ENCODE measurements around the gene ST6GALNAC4.

ST6GALNAC4 gene, protein sequence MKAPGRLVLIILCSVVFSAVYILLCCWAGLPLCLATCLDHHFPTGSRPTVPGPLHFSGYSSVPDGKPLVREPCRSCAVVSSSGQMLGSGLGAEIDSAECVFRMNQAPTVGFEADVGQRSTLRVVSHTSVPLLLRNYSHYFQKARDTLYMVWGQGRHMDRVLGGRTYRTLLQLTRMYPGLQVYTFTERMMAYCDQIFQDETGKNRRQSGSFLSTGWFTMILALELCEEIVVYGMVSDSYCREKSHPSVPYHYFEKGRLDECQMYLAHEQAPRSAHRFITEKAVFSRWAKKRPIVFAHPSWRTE

DNA sequence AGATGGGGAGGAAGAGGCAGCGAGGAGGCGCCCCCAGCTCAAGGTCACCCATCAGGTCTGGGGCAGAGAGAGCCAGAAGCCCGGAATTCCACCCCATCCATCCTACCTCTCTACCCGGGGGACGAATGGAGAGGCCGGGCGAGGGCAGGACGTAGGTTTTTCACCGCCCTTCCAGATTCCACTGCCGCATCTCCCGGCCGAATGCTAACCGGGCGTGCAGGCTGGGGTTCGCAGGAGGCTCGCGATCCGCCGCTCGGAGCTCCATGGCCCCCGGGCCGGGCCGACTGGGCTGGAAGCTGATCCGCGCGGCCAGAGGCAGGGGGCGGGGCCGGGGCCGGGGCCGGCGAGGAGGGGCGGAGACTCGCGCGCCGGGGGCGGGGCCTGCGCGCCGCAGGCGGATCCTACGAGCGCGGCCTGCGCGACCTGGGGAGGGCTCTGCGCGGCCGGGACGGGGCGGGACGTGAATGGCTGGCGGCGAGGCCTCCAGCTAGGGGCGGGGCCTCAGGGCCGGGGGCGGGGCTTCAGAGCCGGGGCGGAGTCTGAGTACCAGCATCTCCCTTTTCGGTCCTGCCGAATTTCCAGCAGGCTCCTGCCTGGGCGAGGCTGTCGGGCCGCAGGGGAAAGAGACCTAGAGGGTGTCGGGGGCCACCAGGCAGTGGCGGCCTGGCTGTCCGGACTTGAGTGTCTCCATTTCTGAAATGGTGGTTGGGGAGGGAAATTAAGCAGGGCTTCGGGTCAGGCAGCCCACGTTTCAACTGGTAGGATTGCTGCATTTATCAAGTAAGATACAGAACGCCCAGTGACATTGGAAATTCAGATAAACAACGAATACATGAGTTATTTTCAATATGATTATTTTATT is at the start of gene ST6GALNAC4:
Gene ST6GALNAC4 (minus strand): TSS at position 322 of the 862 bp plus-strand sequence. CDS start 622 bp downstream, outside the sequence.
- peak in 1 of 2 experiments; percentile 87 for DNase-seq

DNA sequence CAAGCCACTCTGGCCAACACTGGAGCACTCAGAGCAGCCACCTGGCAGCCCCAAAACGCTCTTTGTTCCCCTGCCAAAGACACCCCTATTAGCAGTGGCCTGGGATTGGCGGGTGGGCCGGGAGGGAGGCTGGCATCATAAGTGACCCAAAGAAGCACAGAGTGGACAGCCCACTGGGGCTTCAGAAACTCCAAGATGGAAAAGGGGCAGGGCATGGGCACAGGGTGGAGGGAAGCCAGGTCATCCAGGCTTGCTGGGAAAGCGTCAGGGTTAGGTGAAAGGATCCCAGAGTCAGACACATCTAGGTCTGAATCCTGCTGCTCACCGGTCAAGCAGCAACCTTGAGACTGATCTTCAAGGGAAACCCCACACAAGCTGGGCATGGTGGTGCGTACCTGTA is 49.1 kb upstream of the ST6GALNAC4 start:
- no peak for DNase-seq

DNA sequence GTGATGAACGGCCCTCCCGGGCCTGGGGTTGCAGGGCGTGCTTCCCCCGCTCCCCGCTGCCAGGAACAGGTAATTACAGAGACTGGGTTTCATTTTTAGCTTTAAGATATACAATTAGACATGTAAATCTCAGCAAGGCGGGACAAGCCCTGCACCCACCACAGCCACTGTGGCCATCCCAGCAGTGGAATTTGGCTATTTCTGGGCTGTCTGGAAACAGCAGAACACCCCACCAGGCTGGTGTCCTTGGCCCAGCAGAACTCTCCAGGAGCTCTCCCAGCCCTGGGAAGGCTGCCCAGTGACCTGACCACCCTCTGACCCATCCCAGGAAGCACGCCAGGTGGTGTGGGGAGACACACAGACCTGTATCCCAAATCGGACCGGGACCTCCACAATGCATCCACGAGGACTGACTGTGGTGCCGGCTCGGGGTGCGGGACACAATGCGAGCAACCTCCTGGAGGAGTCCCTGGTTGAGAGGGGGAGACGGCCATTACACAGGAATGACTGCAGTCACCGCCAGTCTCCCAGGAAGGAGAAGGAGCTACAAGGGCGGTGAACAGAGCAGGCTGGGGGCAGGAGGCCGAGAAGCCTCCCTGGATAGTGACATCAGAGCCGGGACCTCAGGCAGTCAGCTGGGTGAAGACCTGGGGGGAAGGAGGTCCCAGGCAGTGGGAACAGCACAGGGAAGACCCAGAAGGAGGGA is 46.7 kb upstream of the ST6GALNAC4 start:
- DNase-seq = no peak

DNA sequence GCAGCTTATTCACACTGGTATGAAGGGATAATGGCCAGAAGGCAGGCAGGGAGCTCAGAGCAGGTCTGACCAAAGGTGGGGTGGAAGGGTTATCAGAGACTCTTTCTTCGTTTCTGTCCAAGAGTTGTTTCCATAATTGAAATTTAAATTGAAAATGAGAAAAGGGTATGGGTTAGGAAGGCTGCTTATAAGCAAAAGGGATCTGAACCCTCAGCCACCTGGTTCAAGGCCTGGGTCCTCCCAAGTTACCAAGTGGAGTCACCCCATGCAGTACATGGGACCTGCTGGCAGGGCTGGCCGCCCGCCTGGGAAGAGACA is 46.2 kb upstream of the ST6GALNAC4 start:
- DNase-seq = no peak

DNA sequence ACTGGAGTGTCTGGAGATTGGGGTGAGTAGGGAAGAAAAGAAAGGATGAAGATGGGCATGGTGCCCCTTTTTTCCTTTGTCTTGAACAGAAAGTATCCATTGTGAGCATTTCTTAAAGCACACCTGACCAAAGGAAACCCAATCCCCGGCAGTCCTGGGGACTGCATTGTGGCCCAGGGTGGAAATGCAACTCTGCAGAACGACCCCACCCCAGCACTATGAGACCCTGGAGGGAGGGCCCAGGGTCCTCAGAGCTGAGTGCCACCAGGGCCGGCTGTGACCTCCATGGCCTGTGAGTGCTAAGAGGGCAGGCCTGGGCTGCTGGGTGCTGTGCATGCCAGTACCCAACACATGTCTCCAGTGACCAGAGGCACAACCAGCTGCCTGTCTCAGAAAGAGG is 45.4 kb upstream of the ST6GALNAC4 start:
- no peak for DNase-seq

DNA sequence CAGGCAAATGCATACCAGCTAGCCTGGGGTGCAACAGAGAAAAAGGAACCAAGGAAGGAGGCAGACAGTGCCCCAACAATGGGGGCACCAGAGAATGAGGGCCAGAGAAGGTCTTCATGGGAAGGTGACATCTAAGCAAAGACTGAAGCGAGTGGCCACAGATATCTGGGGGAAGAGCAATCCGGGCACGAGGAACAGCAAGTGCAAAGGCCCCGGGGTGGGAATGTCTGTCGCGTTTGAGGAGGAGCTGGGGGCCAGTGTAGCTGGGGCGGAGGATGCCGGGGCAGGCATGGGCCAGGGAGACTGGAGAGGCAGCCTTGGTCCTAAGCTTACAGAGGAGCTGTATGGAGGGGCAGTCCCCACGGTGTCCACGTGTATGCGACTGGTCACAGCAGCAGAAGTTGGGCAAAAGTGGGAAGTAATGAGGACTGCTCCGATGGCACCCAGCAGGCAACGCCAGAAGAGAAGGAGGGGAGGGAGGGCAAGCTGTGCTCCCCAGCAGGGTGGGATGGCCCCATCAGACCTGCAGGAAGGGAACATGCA is 44.8 kb upstream of the ST6GALNAC4 start:
- no peak for DNase-seq

DNA sequence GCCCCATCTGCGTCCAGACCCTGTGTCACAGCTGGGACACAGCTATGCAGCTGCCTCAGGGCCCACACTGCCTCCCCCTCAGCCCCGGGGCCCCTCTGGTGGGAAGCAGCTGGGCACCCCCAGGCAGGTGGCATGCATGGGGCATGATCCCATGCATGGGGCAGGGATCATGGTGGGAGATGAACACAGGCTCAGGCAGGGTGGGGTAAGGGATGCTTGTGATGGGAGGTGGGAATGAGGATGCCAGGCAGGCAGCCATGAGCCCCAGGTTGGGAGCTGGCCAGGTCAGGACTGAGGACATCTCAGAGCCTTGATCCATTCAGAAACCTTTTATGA is 44.3 kb upstream of the ST6GALNAC4 start:
- DNase-seq = no peak

DNA sequence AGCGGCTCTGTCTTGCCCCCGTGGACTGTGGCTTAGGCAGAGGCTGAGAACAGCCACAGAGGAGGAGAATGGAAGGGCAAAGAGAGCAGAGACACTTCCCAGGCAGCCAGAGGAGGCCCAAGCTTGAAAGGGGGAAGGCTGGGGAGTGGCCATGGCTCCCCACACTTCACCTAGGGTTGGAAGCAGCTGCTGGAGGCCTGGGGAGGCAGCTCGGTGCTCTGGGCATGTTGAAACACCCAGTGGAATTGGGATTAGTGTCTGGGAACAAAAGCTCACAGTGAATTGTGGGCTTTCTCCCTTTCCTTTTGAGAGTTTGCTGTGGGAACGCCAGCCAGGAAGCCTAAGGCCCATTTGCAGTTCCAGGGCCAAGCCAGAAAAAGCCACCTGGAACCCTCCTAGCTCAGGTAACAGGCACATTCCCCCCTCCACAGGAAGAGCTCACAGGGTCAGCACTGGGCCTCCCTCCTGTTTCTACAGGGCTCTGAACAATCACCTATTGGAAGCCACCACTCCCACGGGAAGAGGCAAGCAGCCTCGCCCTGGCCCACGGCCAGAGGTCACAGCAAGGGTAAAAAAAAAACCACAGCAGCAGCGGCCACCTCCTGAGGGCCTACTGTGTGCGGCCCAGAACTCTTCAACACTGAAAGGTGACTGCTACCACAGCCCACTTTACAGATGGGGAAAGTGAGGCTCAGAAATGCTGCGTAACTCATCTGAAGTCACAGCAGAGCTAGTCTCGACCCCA is 43.7 kb upstream of the ST6GALNAC4 start:
- no peak for DNase-seq

DNA sequence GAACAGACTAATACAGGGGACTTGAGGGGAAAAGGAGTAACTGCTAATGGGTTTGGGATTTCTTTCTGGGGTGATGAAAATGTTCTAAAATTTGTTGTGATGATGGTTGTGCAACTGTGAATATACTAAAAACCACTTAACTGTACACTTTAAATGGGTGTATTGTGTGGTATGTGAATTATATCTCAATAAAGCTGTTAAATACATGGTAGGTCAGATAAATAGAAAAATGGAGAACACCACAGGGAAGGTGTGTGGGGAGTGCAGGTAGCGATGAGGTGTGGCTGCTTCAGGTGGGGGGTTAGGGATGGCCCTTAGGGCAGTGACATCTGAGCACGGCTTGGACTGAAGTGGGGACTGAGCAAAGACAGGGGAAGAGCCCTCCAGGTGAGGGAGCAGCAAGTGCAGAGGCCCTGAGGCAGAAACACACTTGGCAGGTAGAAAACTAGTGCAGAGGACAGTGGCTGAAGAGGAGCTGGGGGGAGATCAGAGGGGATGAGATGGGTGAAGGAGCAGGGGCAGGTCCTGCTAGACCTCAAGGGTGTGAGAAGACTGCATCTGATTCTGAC is 43.1 kb upstream of the ST6GALNAC4 start:
- DNase-seq = no peak

DNA sequence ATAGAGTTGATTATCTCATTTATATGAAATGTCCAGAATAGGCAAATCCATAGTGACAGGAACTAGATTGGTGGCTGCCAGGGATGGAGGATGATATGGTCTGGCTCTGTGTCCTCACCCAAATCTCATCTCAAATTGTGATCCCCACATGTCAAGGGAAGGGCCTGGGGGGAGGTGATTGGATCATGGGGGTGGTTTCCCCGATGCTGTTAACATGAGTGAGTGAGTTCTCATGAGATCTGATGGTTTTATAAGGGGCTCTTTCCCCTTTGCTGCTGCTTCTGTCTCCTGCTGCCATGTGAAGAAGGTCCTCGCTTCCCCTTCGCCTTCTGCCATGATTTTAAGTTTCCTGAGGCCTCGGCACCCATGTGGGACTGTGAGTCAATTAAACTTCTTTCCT is 42.6 kb upstream of the ST6GALNAC4 start:
- no peak for DNase-seq

DNA sequence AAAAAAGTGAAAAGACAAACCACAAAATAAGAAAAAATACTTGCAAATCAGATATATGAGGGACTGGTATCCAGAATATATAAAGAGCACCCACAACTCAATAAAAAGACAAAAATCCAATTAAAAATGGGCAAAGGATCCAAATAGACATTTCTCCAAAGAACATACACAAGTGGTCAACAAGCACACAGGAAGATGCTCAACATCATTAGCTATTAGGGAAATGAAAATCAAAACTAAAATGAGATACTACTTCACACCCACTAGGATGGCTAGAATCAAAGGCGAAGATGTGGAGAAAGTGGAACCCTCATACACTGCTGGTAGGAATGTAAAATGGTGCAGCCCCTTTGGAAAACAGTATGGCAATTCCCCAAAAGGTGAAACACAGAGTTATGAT is 41.9 kb upstream of the ST6GALNAC4 start:
- no peak for DNase-seq

DNA sequence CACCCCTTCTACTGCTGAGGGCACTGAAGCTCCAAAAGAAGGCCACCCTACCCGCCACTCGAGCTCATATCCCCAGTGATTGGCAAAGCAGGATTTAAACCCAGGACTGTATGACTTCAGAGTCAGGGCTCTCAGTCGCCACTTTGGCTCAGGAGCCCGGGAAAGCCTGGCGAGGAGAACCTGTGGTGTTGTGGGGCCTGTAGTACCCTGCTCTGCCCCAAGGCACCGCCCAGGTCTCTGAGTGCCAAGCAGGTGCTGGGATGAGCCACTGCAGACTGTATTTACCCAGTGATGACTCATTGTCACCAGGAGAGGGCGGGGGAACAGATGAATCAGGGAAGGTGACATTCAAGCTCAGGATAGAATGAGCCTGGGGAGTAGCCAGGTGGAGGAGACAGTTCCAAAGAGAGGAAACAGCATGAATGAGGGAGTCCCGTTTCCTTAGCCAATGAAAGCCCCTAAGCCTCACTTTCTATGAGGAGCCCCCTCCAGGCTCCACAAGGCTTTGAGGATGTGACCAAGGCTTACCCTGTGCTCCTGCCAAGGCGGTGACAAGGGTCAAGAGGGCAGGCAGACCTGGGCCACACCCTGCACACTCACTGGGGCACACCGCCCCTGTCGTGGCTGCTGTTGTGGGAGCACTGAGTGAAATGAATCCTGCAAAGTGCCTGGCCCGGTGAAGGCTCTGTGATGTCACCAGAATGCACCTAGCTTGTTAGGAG is 38.6 kb upstream of the ST6GALNAC4 start:
- DNase-seq = peak; percentile 76 to 87

DNA sequence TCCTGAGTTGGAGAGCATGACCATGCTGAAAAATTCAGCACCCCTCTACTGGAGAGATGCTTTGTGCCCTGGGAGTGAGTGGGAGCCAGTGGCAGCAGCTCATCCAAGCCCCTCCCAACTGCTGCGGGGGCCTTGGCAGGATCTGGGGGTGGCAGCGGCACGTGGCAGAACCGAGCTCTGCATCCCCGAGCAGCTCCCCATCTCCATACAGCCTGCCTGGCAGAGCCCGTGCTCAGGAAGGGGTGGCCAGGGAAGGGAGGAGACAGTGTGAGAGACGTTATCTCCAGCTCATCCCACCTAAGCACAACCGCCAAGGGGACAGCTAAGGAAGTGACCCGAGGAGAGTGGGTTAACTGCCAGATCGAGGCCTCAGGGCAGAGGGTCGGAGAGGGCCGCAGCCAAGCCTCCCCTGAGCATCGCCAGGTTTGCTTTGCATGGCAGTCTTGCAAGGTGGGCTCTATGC is 38.0 kb upstream of the ST6GALNAC4 start:
- no peak for DNase-seq

DNA sequence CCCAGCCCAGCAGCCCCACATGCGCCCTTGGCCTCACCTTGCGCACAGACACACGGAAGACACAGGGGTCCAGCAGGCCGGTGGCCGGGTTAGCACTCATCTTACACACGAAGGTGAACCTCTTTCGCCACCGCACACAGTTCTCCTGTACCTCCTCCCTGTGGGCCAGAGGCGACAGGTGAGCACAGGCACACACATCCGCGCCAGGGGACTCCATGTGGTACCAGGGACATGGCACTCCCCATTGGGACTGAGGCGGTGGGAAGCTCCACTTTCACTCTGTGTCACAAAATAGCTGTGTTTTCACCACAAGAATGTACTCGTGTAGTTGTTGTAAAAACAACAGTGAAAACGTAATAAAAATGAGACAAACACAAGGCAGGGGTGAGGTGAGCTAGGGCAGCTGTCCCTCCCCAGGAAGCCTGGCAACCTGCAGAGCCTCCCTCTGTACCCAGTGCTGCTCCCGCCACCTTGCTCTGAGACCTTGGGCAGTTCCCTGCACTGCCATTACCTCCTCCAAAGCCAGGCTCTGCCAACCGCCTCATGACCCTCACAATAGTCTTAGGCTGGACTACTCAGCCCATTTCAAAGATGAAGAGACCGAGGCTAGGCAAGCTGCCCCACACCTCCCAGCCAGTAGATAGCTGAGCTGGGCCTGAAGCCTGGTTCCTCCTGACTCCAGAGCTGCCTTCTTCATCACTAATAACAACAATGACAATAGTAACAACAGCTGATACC is 37.1 kb upstream of the ST6GALNAC4 start:
- DNase-seq = no peak

DNA sequence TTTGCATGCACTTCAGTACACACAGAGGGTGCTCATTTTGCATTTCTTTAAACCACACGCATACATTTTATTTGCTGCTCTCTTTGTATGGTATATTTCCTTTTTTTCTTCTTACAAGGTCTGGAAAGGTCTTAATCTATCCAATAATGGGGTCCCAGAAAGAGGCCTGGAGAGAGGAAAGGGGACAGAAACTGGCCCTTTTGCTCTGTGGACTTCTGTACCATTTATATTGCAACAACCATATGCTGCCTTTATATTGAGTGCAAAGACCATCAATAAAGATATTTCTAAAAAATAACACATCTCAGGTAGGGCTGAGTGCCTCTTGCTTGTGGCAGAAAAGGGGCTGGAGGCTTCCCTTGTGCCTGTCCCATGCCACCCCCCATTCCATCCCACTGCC is 36.3 kb upstream of the ST6GALNAC4 start:
- no peak for DNase-seq

DNA sequence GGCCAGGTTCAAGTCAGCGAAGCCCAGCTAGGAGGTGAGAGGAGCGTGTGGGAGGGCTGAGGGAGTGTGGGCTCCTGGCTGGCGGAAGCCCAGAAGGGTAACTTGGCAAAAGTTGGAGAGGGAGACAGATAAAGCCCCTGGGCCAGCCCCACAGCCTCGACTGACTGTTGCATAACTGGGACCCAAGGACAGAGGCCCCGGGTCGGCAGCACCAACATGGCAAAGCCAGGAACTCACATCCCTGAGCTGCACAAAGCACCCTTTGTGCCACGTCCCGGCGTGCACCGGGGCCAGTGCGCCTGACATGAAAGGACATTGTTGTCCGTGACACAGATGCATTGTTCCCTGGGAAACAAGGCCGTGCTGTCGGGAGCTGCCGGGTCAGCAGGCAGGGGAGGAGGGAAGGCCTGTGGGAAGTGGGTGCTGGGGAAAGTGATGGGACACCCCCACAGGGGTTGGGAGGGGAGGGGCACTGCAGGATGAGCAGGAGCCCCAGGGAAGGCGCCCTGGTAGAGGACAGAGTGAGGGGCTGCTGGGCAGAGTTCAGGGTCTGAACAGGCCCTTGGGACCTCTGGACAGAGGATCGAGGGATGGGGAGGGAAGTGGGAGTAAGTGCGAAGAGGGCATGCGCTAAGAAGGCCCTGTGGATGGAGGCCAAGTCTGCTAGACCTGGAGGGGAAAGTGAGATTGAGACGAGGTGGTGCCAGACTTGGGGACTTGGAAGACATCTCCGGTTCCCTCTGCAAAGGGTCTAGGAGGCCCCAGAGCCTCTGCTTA is 33.9 kb upstream of the ST6GALNAC4 start:
- DNase-seq = peak; percentile 22 to 76

DNA sequence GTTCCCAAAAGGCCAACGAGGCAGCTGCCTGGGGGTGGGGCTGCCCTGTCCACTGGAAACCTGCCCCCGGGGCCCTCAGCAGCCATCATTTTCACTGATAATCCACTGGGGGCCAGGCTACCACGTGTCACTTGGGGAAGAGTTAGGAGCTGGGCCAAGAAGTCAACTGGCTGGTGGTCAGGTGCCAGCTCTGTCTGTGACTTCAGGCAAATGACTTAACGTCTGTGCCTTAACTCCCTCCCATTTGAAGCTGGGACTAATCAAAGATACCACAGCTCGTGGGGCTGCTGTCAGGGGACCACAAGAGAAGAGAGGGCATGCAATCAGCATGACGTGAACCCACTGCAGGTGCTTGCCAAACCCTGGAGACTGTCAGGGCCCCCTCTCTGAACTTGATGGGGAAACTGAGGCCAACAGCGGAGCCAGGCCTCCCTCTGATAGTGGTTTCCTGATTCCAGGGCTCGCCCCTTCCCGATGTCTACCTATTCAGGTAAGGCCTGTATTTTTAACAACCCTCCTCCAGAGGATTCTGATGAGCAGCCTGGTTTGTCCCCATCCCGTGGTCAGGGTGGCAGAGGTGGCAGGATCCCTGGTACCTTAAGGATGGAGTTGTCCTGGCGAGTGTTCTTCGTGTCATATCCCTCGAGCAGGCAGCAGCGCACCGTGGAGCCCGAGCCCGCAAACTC is 33.1 kb upstream of the ST6GALNAC4 start:
- peak in 1 of 2 experiments; percentile 19 for DNase-seq

DNA sequence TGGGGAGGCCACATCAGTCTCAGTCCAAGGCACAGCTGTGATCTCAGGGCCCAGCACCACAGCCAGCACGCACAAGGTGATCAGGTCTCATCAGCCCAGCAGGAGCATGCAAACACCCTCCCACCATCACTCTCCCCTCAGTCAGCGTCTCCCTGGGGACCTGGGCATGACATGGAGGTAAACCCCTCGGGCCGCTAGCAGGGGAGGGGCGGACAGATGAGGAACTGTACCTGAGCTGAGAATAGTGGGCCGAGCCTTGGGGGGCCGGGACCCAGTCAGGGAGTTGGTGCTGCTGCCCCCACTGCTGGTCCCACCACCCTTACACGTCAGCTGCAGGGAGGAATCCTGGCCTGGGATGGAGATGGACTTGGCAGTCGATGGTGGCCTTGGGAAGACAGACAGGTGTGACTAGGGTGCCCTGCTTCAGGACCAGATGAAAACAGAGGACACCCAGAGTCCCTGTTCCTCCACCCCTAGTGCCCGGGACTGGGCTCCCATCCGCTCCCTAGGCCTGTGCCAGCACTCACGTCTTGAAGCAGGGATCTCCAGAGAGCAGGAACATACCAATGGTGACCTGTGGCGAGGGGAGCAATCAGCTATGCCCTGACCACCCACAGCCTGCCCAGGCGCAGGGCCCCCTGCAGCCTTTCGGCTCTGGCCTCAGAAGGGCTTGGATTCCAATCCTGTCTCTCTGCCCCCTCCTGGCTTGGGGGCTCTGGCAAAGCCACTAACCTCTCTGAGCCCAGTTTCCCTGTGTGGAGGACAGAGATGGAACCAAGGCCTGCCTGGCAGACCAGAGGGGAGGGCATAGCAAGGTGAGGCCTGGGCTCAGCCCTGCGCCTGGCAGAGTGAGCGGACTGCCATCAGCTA is 31.2 kb upstream of the ST6GALNAC4 start:
- DNase-seq = peak; percentile 12 to 32

Measured in NCI-H526 (cell line).